Cardiac fibroblast (primary cell): ENCODE data around the gene TM6SF1.
A peak's percentile ranks its signal among the peaks of the same experiment; 100 is the strongest.

ENCODE experiments used
- DNase-seq, 2 donors: peaks; one replicate each; pipeline versions ENCODE4 v3.0.0 to v3.0.0-alpha.2; 2010; ENCODE audit warnings: low read depth in 2 of 2
- H3K4me3 ChIP-seq, 2 donors: replicated peaks in 1 of 2; 1 replicate in 1 of 2; 2 replicates in 1 of 2; pipeline ENCODE4 v1.5.1; 2011; ENCODE audit warnings: low read depth in 2 of 2, low read length in 2 of 2, mild to moderate bottlenecking in 2 of 2, moderate library complexity in 1 of 2
- CTCF ChIP-seq: IDR thresholded peaks from one replicate; pipeline ENCODE4 v1.5.1; 2011; ENCODE audit warnings: low read depth, mild to moderate bottlenecking, low read length, inconsistent platforms

TM6SF1 gene

GRCh38 chr15:83109532-83109931, 2.1 kb downstream of the TM6SF1 start:
- no peak for TF ChIP-seq CTCF
- DNase-seq = no peak
- H3K4me3 ChIP-seq = no peak overlapping the region

GRCh38 chr15:83110381-83110780, 2.9 kb downstream of the TM6SF1 start:
- DNase-seq = no peak
- no peak overlapping the region for H3K4me3 ChIP-seq
- no peak for TF ChIP-seq CTCF

GRCh38 chr15:83111149-83111548, 3.7 kb downstream of the TM6SF1 start:
- no peak overlapping the region for H3K4me3 ChIP-seq
- TF ChIP-seq CTCF = no peak
- no peak for DNase-seq

GRCh38 chr15:83112233-83112955, 4.9 kb downstream of the TM6SF1 start:
- peak; percentile 62 to 84 for DNase-seq
- peak; percentile 26 for TF ChIP-seq CTCF
- no peak overlapping the region for H3K4me3 ChIP-seq

GRCh38 chr15:83112956-83113299, 5.5 kb downstream of the TM6SF1 start:
- no peak overlapping the region for H3K4me3 ChIP-seq
- no peak for TF ChIP-seq CTCF
- DNase-seq = no peak

- TF ChIP-seq CTCF = no peak
- H3K4me3 ChIP-seq = no peak overlapping the region
- DNase-seq = no peak
Observed at GRCh38 chr15:83113881-83114674, 6.6 kb downstream of the TM6SF1 start.
